Measurements from ENCODE around the gene TMEM123. TPM values are rescaled to one million over a fixed set of nuclear protein-coding genes. Genes with fewer than 3 reads are reported as not detected.

Gene TMEM123
- total and polyA plus RNA-seq, 2 of the 4 experiments (the other 2 are of a cell fraction), result 96.9 to 127 TPM

DNA sequence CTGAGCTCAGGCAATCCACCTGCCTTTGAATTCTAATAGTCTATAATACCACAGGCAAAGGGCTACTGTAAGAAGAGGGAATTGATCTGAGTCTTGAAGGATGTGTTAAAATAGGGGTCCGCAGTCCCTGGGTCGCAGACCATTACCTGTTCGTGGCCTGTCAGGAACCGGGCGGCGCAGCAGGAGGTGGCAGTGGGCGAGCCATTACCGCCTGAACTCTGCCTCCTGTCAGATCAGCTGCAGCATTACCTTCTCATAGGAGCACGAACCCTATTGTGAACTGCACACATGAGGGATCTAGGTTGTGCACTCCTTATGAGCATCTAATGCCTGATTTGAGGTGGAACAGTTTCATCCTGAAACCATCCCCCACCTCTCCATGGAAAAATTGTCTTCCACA, 11.5 kb upstream of the TMEM123 start:
- TF ChIP-seq, protein P1, sequence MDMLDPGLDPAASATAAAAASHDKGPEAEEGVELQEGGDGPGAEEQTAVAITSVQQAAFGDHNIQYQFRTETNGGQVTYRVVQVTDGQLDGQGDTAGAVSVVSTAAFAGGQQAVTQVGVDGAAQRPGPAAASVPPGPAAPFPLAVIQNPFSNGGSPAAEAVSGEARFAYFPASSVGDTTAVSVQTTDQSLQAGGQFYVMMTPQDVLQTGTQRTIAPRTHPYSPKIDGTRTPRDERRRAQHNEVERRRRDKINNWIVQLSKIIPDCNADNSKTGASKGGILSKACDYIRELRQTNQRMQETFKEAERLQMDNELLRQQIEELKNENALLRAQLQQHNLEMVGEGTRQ (IDR thresholded peaks at IDR 0.05; ENCODE audit: low read depth, low read length), result no peak
- TF ChIP-seq CHD1 (IDR thresholded peaks at IDR 0.05; ENCODE audit: low read depth, low read length) (no peak), FOS (IDR thresholded peaks at IDR 0.05; ENCODE audit: low read depth, low read length) (no peak), MAZ (IDR thresholded peaks at IDR 0.05; ENCODE audit: borderline replicate concordance, low read depth, low read length) (no peak), NFE2L2 (IDR thresholded peaks at IDR 0.05; ENCODE audit: low read depth, low read length) (no peak), SMC3 (IDR thresholded peaks at IDR 0.05; ENCODE audit: low read depth, low read length) (no peak), RAD21 (IDR thresholded peaks at IDR 0.05; ENCODE audit: low read length) (no peak), MXI1 (IDR thresholded peaks at IDR 0.05; ENCODE audit: borderline replicate concordance, low read depth, low read length) (no peak)
- TF ChIP-seq, protein P2, sequence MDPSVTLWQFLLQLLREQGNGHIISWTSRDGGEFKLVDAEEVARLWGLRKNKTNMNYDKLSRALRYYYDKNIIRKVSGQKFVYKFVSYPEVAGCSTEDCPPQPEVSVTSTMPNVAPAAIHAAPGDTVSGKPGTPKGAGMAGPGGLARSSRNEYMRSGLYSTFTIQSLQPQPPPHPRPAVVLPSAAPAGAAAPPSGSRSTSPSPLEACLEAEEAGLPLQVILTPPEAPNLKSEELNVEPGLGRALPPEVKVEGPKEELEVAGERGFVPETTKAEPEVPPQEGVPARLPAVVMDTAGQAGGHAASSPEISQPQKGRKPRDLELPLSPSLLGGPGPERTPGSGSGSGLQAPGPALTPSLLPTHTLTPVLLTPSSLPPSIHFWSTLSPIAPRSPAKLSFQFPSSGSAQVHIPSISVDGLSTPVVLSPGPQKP (IDR thresholded peaks at IDR 0.05; ENCODE audit: borderline replicate concordance, low read depth, low read length), result no peak
- no peak overlapping the region for H2AK5ac ChIP-seq (ENCODE audit: low read depth, low read length)
- dilution Hi-C loops (cut with HindIII; ENCODE audit: low sequenced_read_pairs, unreplicated experiment) (no loop called here), in situ Hi-C loops (cut with MboI; ENCODE audit: low sequenced_read_pairs) (no loop called here), intact Hi-C loops (cut with micrococcal nuclease) (no loop called here)
- no peaks in the 10 kb centered on the region for H3K36me3 ChIP-seq (ENCODE audit: control insufficient read depth, insufficient read depth, low read length)
- H4K91ac ChIP-seq (ENCODE audit: insufficient read depth, low read depth, low read length), result no peak overlapping the region
- no peak overlapping the region for H3K18ac ChIP-seq (ENCODE audit: low read depth, low read length)
- no peak overlapping the region for H4K8ac ChIP-seq (ENCODE audit: low read depth in 2 of 2, low read length in 2 of 2)
- peaks cover 6% of the 10 kb centered on the region for H3K4me1 ChIP-seq (ENCODE audit: control insufficient read depth, insufficient read depth, low read length)
- no TSS peak for BruUV-seq (replicated peaks)
- H2BK120ac ChIP-seq (ENCODE audit: low read depth, low read length), result no peak overlapping the region
- no peak for ATAC-seq (ENCODE audit: low read depth)
- no peak overlapping the region for H3K23ac ChIP-seq (ENCODE audit: low read depth, low read length)
- H3K14ac ChIP-seq (replicated peaks; ENCODE audit: low read depth, low read length), result no peak overlapping the region
- H3K4me3 ChIP-seq (ENCODE audit: insufficient read depth, low read depth, low read length), result no peak overlapping the region
- no peak overlapping the region for H2AK9ac ChIP-seq (replicated peaks; ENCODE audit: low read depth, low read length, poor library complexity)
- POLR2A ChIA-PET (ENCODE audit: unreplicated experiment), result no interaction called here
- H3K4ac ChIP-seq (ENCODE audit: low read depth, low read length), result no peak overlapping the region
- no peak overlapping the region for H3K27ac ChIP-seq (ENCODE audit: insufficient read depth, low read length)
- no peak overlapping the region for H4K5ac ChIP-seq (ENCODE audit: low read depth, low read length)
- H3K56ac ChIP-seq (ENCODE audit: extremely low read depth, insufficient read depth, low read length), result no peak overlapping the region
- no peaks in the 10 kb centered on the region for H3K27me3 ChIP-seq (ENCODE audit: control insufficient read depth, insufficient read depth, low read length)
- no peak overlapping the region for H2AFZ ChIP-seq (replicated peaks; ENCODE audit: low read length, poor library complexity)
- no peak overlapping the region for H2BK15ac ChIP-seq (ENCODE audit: low read depth, low read length)
- no peak overlapping the region for H3K9ac ChIP-seq (ENCODE audit: low read depth, low read length)
- no peak overlapping the region for H2BK20ac ChIP-seq (ENCODE audit: low read depth, low read length)
- CTCF ChIA-PET, result no interaction called here
- no peak overlapping the region for H2BK5ac ChIP-seq (ENCODE audit: low read depth, low read length, poor library complexity, severe bottlenecking)
- peaks cover 7% of the 10 kb centered on the region; the same call in 1 of the 2 replicates for H3K9me1 ChIP-seq (ENCODE audit: insufficient read depth, low read length)
- no peaks in the 10 kb centered on the region for H4K20me1 ChIP-seq (ENCODE audit: insufficient read depth, low read length)
- H3K4me2 ChIP-seq (ENCODE audit: low read depth, low read length), result no peak overlapping the region
- no peaks in the 10 kb centered on the region for H3K9me3 ChIP-seq (ENCODE audit: control insufficient read depth, insufficient read depth, low read length)
- DNase-seq, result no peak
- H3K79me1 ChIP-seq (ENCODE audit: low read depth in 1 of 2, low read length in 2 of 2), result no peaks in the 10 kb centered on the region
- WGBS, 2 experiments (ENCODE audit: extremely low coverage in 2 of 2, insufficient read length in 1 of 2), result 100% methylated on average over 1 of the region's 9 CpGs; no CpG with 5 or more reads in 1 of the 2 experiments
